ENCODE measurements around the gene R3HDM4. TPM values are rescaled to one million over a fixed set of nuclear protein-coding genes. Genes with fewer than 3 reads are reported as not detected.
"Not testable (repeated sequence)": the region's sequence is repeated elsewhere in the genome, so short reads cannot be mapped to it uniquely, and the experiment has no call there.

Gene R3HDM4
- total and polyA plus RNA-seq, 11 donors: 17.1 to 47.1 (median 24.2) TPM

DNA sequence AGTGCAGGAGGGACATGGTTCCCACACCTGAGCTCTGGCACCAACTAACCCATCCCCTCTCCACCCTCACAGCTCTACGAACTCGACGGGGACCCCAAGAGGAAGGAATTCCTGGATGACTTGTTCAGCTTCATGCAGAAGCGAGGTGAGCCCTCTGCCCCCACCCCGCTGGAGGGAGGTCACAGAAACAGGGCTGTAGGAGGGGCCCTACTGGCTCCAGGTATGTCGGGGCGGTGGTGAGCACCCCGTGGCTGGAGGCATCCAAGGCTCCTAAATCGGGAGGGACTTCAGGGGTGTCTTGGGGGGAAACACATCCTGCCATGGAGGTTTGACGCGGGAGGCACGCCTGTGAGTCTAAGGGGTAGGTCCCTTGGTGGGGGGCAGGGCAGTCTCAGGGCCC lies 47.0 kb upstream of the R3HDM4 start:
- TF ChIP-seq, protein P1, sequence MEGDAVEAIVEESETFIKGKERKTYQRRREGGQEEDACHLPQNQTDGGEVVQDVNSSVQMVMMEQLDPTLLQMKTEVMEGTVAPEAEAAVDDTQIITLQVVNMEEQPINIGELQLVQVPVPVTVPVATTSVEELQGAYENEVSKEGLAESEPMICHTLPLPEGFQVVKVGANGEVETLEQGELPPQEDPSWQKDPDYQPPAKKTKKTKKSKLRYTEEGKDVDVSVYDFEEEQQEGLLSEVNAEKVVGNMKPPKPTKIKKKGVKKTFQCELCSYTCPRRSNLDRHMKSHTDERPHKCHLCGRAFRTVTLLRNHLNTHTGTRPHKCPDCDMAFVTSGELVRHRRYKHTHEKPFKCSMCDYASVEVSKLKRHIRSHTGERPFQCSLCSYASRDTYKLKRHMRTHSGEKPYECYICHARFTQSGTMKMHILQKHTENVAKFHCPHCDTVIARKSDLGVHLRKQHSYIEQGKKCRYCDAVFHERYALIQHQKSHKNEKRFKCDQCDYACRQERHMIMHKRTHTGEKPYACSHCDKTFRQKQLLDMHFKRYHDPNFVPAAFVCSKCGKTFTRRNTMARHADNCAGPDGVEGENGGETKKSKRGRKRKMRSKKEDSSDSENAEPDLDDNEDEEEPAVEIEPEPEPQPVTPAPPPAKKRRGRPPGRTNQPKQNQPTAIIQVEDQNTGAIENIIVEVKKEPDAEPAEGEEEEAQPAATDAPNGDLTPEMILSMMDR (IDR thresholded peaks at IDR 0.05): no peak
- TF ChIP-seq POLR2A (IDR thresholded peaks at IDR 0.05): no peak
- Histone ChIP-seq H3K27me3 (no peaks in the 10 kb centered on the region), H3K4me1 (peaks cover 0 to 3% (median 0%) of the 10 kb centered on the region in 12 donors), H3K4me3 (no peak overlapping the region), H3K9me3 (no peaks in the 10 kb centered on the region), H3K36me3 (peaks cover 0 to 23% (median 3%) of the 10 kb centered on the region in 9 donors), H3K27ac (no peak overlapping the region)
- 67 to 72% (median 71%) methylated on average over 12 of the region's 12 CpGs; no CpG with 5 or more reads in 1 of the 4 donors for WGBS, 4 donors
- no peak for DNase-seq
- intact Hi-C loops (cut with DNase I): no loop called here
- no peak for ATAC-seq

DNA sequence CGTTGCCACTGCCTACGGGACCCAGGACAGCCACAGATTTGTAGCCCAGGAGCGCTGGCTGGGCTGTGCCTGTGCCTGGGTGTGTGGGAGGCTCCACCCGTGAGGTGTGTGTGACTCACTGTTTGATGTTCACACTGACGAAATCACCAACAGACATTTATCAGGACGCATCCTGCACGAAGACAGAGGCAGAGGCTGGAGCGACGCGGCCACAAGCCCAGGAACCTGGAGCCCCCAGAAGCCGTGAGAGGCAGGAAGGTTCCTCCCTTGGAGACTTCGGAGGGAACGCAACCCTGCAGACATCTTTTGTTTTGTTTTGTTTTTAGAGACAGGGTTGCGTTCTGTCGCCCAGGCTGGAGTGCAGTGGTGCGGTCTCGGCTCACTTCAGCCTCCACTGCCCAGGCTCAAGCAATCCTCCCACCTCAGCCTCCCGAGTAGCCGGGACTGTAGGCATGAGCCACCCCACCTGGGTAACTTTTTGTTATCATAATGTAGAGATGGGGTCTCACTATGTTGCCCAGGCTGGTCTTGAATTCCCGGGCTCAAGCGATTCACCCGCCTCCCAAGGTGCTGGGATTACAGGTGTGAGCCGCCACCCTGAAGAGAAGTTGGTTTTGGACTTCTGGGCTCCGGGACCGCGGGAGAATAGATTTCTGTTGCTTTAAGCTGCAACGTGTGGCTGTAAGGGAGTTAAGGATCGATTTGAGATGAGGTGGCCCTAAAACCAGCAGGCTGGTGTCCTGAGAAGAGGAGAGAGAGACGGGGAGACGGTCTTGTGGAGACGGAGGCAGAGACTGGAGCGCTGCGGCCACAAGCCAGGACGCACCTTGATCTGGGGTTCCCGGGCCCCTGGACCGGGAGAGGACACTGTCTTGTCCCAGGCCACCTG lies 46.2 kb upstream of the R3HDM4 start:
- H3K36me3 ChIP-seq: peaks cover 0 to 15% (median 0%) of the 10 kb centered on the region in 9 donors
- H3K4me3 ChIP-seq: no peak overlapping the region
- H3K27ac ChIP-seq: no peak overlapping the region
- intact Hi-C loops (cut with DNase I): no loop called here
- no peak for DNase-seq
- no peaks in the 10 kb centered on the region for H3K9me3 ChIP-seq
- H3K27me3 ChIP-seq: no peaks in the 10 kb centered on the region
- TF ChIP-seq POLR2A (IDR thresholded peaks at IDR 0.05): no peak
- TF ChIP-seq, protein P1 (IDR thresholded peaks at IDR 0.05): no peak
- no peak for ATAC-seq
- 90 to 94% (median 92%) methylated on average over 36 of the region's 36 CpGs for WGBS, 4 donors
- peaks cover 0 to 3% (median 0%) of the 10 kb centered on the region in 12 donors for H3K4me1 ChIP-seq

DNA sequence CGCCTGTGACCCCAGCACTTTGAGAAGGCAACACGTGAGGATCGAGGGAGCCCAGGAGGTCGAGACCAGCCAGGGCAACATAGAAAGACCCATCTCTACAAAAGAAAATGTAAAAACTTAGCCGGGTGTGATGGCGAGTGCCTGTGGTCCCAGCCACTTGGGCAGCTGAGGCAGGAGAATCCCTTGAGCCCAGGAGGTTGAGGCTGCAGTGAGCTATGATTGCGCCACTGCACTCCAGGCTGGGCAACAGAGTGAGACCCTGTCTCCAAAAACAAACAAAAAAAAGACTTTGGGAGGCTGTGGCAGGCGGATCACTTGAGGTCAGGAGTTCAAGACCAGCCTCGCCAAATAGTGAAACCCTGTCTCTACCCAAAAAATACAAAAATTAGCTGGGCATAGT lies 44.6 kb upstream of the R3HDM4 start:
- H3K9me3 ChIP-seq; H3K27me3 ChIP-seq; H3K36me3 ChIP-seq; intact Hi-C loops (cut with DNase I); ATAC-seq; H3K27ac ChIP-seq; H3K4me3 ChIP-seq; DNase-seq: not testable (repeated sequence)
- WGBS, 4 donors: 93 to 97% (median 94%) methylated on average over 9 of the region's 9 CpGs
- H3K4me1 ChIP-seq: peaks cover 0 to 11% (median 0%) of the 10 kb centered on the region in 12 donors

DNA sequence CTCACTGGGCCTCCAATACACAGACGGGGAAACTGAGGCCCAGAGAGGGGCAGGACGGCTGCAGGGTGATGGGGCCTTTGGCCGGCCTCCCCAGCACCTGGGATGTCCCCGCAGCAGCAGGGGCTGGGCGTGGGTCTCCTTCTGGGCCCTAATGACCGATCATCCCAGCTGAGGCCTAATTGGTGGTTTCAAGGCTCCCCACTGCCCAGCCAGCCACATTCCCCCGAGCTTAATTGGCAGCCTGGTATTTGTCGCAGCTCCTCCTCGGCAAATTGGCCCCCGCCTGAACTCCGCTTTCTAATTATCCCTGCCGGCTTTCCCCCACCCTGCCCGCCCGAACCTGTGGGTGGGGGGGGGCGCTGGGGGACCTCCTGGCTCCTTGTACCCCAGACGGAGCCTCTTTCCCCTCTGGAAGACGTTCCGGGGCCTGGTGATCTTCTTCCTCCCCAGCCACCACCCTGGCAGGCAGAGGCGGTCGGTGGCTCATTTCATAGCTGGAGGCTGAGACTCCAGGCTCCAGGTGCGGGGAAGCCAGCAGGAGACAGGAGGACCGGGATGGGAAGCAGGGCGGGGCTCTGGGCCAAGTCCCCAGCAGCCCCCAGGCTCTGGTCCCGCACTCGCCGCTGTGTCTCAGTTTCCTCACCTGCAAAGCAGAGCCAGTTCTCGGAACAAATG lies 43.9 kb upstream of the R3HDM4 start:
- peaks cover 0 to 9% (median 0%) of the 10 kb centered on the region in 9 donors for H3K36me3 ChIP-seq
- DNase-seq (no peak), ATAC-seq (no peak)
- H3K4me1 ChIP-seq: peaks cover 0 to 13% (median 0%) of the 10 kb centered on the region in 12 donors
- no peak overlapping the region for H3K4me3 ChIP-seq
- no peak for TF ChIP-seq POLR2A (IDR thresholded peaks at IDR 0.05)
- TF ChIP-seq, protein P1 (IDR thresholded peaks at IDR 0.05): no peak
- WGBS, 4 donors: 71 to 83% (median 76%) methylated on average over 20 to 27 of the region's 27 CpGs
- H3K27ac ChIP-seq: no peak overlapping the region
- H3K27me3 ChIP-seq: no peaks in the 10 kb centered on the region
- H3K9me3 ChIP-seq: no peaks in the 10 kb centered on the region
- intact Hi-C loops (cut with DNase I): no loop called here

All from heart left ventricle (tissue), 16 donors.